KOPT-K1 (cell line): ENCODE data around the gene BTNL8.

Experiments used
- H3K27ac ChIP-seq: fragments of 200-600 bp; sonication (generic); 2 replicates; pipeline ENCODE4 v1.5.1; 2016; ENCODE audit warnings: antibody characterized with exemption, mild to moderate bottlenecking, low read depth, low read length; ENCODE audit not compliant: poor library complexity, severe bottlenecking
- H3K36me3 ChIP-seq: fragments of 200-600 bp; sonication (generic); 2 replicates; pipeline ENCODE4 v1.5.1; 2017; ENCODE audit warnings: antibody characterized with exemption, mild to moderate bottlenecking, low read length, moderate library complexity; ENCODE audit not compliant: insufficient read depth
- H3K9me3 ChIP-seq: fragments of 200-600 bp; sonication (generic); 2 replicates; pipeline ENCODE4 v1.5.1; 2017; ENCODE audit warnings: antibody characterized with exemption, low read length, mild to moderate bottlenecking; ENCODE audit not compliant: insufficient read depth, poor library complexity, severe bottlenecking

The BTNL8 gene, protein sequence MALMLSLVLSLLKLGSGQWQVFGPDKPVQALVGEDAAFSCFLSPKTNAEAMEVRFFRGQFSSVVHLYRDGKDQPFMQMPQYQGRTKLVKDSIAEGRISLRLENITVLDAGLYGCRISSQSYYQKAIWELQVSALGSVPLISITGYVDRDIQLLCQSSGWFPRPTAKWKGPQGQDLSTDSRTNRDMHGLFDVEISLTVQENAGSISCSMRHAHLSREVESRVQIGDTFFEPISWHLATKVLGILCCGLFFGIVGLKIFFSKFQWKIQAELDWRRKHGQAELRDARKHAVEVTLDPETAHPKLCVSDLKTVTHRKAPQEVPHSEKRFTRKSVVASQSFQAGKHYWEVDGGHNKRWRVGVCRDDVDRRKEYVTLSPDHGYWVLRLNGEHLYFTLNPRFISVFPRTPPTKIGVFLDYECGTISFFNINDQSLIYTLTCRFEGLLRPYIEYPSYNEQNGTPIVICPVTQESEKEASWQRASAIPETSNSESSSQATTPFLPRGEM

DNA sequence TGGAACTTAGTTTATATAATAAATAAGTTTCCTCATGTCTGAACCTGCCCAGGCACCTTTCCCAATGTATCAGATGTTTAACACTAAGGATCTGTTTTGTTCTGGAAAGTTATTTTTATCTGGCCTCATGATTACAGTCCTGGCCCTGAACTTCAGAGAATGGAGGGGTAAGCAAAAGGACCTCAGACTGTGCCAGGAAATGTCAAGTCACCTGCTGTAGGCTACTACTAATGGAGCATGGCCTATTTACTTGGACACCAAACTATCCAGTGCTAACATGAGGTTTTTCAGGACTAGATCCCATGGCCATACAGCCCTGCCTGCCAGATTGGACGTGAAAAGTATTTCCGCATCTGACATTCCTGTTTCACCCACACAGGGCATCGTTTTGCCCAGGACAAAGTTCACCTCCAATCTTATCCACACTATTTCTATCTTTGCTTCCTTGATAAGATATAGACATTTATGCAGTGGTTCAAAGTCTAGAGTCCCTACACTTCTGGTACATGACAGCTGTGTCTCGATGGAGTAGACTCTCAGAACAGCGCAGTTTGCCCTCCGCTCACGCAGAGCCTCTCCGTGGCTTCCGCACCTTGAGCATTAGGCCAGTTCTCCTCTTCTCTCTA, at the start of gene BTNL8:
TSS of gene BTNL8 (plus strand) at position 539 of the 626 bp plus-strand sequence. CDS start 152 bp downstream, outside the sequence.
- Histone ChIP-seq H3K27ac (no peak within 1 kb of the TSS), H3K36me3 (no peaks in the 10 kb centered on the region), H3K9me3 (no peaks in the 10 kb centered on the region)

DNA sequence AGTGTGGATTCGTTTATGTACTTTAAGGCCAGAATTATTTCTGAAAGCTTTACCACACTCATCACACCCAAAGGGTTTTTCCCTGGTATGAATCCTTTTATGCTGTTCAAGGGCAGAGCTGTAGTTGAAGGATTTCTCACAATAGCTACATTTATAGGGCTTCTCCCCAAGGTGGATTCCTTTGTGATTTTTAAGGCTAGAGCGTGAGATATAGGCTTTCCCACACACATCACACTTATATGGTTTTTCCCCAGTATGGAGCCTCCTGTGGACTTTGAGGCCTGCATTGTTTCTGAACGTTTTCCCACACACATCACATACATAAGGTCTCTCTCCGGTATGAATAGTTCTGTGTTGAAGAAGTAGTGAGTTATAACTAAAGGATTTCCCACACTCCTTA, 49.1 kb upstream of the BTNL8 start:
- Histone ChIP-seq H3K9me3 (peaks cover 65% of the 10 kb centered on the region), H3K27ac (no peak overlapping the region), H3K36me3 (peaks cover 93% of the 10 kb centered on the region)

DNA sequence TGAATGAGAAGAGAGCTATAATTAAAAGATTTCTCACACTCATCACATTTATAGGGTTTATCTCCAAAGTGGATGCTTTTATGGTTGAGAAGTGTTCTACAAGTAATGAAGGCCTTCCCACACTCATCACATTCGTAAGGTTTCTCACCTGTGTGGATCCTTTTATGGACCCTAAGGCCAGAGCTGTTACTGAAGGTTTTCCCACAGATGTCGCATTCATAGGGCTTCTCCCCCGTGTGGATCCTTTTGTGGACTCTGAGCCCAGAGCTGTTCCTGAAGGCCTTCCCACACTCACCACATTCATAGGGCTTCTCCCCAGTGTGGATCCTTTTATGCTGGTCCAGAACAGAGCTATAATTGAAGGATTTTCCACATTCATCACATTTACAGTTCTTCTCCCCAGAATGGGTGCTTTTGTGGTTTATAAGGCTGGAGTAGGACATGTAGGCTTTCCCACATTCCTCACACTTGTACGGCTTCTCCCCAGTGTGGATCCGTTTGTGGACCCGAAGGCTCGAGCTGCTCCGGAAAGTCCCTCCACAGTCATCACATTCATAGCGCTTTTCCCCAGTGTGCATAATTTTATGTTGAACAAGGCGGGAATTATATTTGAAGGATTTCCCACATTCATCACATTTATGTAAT, 48.4 kb upstream of the BTNL8 start:
- H3K9me3 ChIP-seq = peaks cover 65% of the 10 kb centered on the region
- peaks cover 98% of the 10 kb centered on the region for H3K36me3 ChIP-seq

DNA sequence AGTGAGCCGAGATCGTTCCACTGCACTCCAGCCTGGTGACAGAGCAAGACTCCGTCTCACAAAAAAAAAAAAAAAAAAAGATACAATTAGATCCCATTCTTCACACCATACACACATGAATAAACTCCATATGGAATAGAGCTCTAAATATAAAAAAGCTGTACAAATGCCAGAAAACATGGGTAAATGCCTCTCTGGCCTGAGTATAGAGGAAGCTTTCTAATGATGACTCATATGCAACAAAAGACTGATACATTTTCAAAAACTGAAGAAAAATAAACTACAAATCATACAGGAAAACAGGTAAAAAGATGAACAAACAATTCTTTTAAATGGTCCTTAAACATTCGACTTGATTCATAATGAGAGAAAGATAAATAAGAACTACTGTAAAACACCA, 46.5 kb upstream of the BTNL8 start:
- peaks cover 53% of the 10 kb centered on the region for H3K9me3 ChIP-seq
- no peak overlapping the region for H3K27ac ChIP-seq
- H3K36me3 ChIP-seq = peaks cover 94% of the 10 kb centered on the region

More for the DNA sequence above, 48.4 kb upstream of the BTNL8 start:
- H3K27ac ChIP-seq = no peak overlapping the region

DNA sequence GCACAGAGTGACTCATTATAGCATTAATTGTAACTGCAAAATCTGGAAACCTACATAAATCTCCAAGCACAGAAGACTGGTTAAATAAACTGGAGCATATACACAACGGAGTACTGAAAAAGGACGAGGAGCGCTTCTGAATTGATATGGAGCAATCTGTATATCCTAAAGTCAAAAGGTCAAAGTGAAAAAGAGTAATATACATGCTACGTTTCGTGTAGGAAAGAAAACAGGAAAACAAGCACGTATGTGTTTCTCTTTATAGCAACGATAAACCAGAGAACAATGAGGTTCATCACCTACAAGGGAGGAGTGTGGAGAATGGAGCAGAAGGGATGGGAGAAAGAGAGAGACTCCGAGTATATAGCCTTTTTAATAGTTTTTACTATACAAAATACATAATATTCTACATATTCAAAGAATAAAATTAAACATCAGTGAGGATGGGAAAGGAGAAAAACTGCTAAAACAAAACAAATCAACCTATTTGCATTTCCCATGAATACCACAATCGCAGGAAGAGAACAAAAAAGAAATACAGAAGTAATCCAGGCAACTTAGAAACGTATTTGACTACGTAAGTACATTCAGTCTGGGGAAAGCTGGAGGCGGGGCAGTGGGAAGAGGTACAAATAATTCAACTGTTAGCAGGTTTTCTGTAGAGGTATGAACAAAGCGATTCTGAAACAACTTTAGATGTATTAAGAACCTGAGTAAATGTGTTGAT, 45.7 kb upstream of the BTNL8 start:
- peaks cover 91% of the 10 kb centered on the region for H3K36me3 ChIP-seq
- no peak overlapping the region for H3K27ac ChIP-seq
- peaks cover 45% of the 10 kb centered on the region for H3K9me3 ChIP-seq

DNA sequence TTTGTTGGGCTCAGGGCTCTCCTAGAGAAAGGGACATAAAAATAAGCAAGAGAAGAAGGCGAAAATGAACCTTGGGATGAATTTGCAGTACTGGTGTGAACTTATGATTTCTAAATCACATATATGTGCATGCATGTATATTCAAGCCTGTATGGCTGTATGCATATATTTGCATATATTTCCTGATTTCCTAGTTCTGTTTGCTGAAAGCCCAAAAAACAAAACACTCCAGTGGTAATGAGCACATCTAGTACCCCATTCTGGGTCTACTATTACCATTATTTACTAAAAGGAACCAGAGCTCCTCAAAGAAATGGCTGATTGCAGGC, 45.1 kb upstream of the BTNL8 start:
- peaks cover 39% of the 10 kb centered on the region for H3K9me3 ChIP-seq
- peaks cover 91% of the 10 kb centered on the region for H3K36me3 ChIP-seq

DNA sequence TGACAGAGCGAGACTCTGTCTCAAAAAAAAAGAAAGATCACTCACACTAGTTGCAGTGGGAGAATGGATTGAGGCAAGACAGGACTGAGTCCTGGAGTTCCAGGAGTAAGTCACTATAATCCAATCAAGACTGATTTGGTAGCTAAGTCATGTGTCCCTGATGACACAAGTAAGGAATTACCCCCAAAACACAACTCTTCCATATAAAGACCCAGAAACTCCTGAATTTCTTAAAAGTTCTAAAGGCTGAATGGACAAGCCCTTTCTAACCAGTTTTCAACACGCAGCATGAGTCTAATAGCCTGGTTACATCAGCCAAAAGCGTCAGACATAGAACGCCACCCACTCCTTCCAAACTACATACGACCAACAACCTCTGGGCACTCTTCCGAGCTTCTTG, 40.4 kb upstream of the BTNL8 start:
- H3K36me3 ChIP-seq = peaks cover 50% of the 10 kb centered on the region
- H3K27ac ChIP-seq = no peak overlapping the region
- H3K9me3 ChIP-seq = no peaks in the 10 kb centered on the region

More for the DNA sequence above, 45.1 kb upstream of the BTNL8 start:
- no peak overlapping the region for H3K27ac ChIP-seq

DNA sequence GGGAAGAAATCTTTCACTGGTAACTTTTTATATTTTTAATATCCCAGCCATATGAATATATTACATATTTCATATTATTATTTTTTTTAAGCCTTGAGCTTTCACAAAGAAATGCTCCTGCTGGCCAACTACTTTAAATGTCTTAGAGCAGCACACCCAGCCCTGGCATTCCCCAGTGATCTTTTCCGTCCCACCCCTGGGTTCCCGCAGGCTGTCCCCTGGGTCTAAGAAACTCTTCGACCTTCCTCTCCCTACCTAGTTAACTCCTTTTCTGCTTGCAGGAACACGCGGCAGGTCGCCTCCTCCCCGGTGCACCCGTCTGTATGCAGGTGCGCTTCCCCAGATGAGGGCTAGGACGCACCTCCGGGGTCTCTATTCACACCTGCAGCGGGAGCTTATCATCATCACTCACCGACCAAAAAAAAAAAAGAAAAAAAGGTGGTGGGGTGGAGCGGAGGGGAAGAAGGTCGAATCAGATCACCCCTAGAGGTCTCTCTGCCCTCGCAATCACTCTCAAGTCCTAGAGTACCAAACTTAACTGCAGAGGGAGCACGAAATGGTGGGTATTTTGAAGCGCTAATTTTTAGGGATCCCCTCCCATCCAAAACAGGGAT, 38.6 kb upstream of the BTNL8 start:
- H3K36me3 ChIP-seq = peaks cover 33% of the 10 kb centered on the region
- no peaks in the 10 kb centered on the region for H3K9me3 ChIP-seq
- H3K27ac ChIP-seq = peak overlapping the region; percentile 87

DNA sequence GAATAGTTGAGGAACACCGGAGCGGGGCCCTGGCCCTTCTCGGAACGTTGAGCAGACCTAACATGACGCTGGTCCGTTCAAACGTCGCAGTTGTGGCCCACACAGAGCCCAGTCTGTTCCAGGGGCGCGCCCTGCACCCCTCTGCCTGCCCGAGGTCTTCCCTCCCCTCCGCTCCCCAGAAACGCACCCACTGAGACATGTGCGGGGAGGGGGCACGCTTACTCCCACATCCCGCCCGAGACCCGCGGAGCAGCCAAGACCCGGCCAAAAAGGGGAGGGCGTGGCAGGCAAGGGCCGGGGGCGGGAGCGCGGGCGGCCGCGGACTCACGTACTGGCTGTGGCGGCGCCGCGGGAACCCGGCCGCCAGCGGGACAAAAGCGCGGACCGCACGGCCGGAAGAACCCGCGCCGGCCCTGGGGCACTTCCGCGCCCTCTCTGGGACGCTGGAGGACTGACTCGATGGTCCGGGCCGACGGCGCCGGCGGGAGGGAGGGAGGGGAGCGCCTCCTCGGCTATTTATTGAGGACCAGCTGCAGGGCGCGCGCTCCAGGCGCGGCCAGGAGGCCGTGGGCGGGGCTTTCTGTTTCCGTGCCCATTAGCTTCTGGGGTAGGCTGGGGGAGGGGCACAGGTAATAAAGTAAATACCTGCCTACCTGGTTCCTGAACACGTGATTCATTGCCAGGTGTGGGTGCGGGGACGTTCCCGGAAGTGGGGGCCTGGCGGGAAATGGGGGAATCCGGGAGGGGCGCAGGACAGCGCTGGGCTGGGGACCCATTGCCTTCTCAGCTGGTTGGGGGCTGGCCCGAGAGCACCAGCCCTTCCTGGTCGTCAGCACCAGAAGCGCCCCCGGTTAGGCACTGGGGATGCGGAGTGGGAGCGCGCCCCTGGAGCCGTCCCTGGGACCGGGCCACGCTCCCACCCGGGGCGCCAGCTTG, 37.8 kb upstream of the BTNL8 start, which contains the start of gene ZFP62:
TSS of gene ZFP62 (minus strand) at position 390 of the 936 bp plus-strand sequence. CDS start at position 333, 57 bp downstream.
- Histone ChIP-seq H3K36me3 (peaks cover 25% of the 10 kb centered on the region), H3K27ac (peak within 1 kb of the TSS; percentile 87), H3K9me3 (no peaks in the 10 kb centered on the region)

DNA sequence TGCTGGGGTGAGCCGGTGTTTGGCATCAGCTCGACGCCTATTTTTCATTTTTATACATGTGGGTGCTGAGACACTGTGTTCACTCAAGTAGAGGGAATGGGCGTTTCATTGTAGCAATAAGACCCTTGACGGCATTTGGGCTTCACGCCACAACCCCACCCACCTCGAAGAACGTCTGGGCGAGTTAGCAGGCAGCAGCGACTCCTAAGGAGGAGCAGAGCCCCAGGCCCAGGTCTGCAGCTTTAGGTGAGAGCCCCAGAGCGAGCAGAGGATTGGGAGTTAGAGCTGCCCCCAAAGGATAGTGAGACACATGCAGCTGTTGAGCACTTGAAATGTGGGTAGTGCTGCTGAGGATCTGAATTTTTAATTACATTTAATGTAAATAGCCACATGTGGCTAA, 36.3 kb upstream of the BTNL8 start:
- Histone ChIP-seq H3K9me3 (no peaks in the 10 kb centered on the region), H3K27ac (no peak overlapping the region), H3K36me3 (peaks cover 15% of the 10 kb centered on the region)

DNA sequence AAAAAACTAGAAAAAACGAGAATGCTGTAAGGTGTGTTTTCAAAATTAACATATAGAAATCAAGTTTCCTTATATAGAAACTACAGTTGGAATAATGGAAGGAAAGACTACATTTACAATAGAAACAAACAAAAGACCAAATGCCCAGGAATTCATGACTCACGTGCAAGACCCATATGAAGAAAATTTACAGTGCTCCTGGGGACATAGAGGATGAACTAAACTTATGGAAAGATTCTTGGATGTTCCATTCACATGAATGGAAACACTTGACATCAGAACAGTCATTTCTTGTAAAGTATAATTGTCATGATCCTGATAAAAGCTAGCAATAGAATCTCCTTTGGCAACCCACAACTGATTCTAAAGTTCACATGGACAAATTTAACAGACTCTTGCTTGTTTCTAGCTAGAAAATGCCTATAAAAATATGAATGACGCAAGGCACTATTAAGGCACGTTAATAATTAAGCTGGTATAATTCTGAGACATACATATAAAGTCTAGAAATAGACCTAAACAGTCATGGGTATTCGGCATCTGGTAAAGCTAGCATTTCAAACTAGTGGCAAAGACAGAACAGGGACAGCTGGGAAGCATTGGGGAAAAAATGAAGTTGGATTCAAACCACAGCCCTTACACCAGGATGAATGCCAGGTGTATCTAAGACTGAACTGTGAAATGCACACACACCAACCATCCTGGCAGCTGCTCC, 32.8 kb upstream of the BTNL8 start:
- Histone ChIP-seq H3K9me3 (no peaks in the 10 kb centered on the region), H3K36me3 (no peaks in the 10 kb centered on the region), H3K27ac (no peak overlapping the region)

DNA sequence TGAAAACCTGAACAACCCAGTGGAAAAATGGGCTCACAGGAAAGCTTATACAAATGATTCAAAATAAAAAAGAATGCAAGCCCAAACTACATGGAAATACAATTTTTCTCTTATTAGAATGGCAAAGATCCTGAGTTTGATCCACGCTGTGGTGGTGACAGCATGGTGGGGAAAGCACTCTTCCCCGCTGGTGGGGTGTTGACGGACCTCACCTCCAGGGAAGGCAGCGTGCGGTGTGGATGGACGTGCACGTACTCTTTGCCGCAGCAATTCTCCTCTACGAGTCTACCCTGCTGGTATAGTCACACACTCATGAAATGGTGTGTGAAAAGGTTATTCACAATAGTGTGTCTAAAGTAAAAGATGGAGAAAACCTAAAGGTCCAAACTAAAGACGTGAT, 32.0 kb upstream of the BTNL8 start:
- no peaks in the 10 kb centered on the region for H3K36me3 ChIP-seq
- no peak overlapping the region for H3K27ac ChIP-seq
- H3K9me3 ChIP-seq = no peaks in the 10 kb centered on the region

DNA sequence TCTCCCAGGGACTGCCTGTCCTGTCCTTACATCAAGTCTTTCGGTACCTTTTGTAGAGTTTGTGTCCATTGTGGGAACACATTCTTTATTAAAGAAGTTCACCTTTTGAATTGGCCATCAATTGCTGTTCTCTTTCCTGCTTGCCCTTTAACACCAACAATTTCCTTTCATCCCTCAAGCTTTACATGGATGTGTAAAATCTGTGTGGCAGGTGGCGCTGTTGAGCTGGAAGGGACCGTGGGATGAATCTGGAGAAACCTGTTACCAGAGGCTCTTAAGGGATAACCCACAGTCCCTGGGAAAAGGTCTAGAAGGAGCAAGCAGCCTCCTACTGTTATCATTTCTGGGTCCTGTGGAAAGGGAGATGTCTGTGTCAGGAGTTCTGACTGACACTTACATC, 30.0 kb upstream of the BTNL8 start:
- no peaks in the 10 kb centered on the region for H3K9me3 ChIP-seq
- no peaks in the 10 kb centered on the region for H3K36me3 ChIP-seq
- H3K27ac ChIP-seq = no peak overlapping the region
